Body of pancreas (tissue), 4 donors: ENCODE data around the gene NEK10. TPM values are rescaled to one million over a fixed set of nuclear protein-coding genes. Genes with fewer than 3 reads are reported as not detected.
"Not testable (repeated sequence)": the region's sequence is repeated elsewhere in the genome, so short reads cannot be mapped to it uniquely, and the experiment has no call there.

Experiments used
- ATAC-seq: fragments of 150-250 bp; one replicate; pipeline ENCODE4 v1.9.1; 2016
- DNase-seq, 4 donors: peaks; one replicate each; pipeline ENCODE4 v3.0.0-alpha.2; 2019
- H3K27ac ChIP-seq, 4 donors: fragments of 200-600 bp; sonication (generic); 1 replicate in 3 of 4; 2 replicates in 1 of 4; pipeline versions ENCODE4 v1.5.1 to v1.6.1; 2016 to 2019; ENCODE audit warnings: mild to moderate bottlenecking in 1 of 4, mixed read lengths in 1 of 4, moderate library complexity in 1 of 4
- H3K27me3 ChIP-seq, 2 donors: fragments of 200-600 bp; sonication (generic); one replicate each; pipeline ENCODE4 v1.6.0; 2016; ENCODE audit warnings: mild to moderate bottlenecking in 1 of 2
- H3K36me3 ChIP-seq, 2 donors: fragments of 200-600 bp; sonication (generic); replicated peaks in 1 of 2; 2 replicates each; pipeline ENCODE4 v1.5.1; 2016; ENCODE audit warnings: low read depth in 2 of 2; ENCODE audit not compliant: insufficient read depth in 1 of 2
- H3K4me1 ChIP-seq: fragments of 200-600 bp; sonication (generic); one replicate; pipeline ENCODE4 v1.6.0; 2016
- H3K4me3 ChIP-seq, 2 donors: fragments of 200-600 bp; sonication (generic); 1 replicate in 1 of 2; 2 replicates in 1 of 2; pipeline ENCODE4 v1.5.1; 2016 to 2019
- H3K9me3 ChIP-seq, 3 donors: fragments of 200-600 bp; sonication (generic); 1 replicate in 2 of 3; 2 replicates in 1 of 3; pipeline ENCODE4 v1.5.1; 2016
- CTCF ChIP-seq, 7 experiments: fragments of 450-650 bp in 4 of 7; fragments of 200-600 bp in 3 of 7; sonication (generic) in 3 of 7; IDR thresholded peaks; one replicate each; pipeline ENCODE4 v1.5.1; 2016 to 2019; ENCODE audit warnings: antibody characterized with exemption in 7 of 7
- POLR2A ChIP-seq, 3 donors: fragments of 450-650 bp; IDR thresholded peaks; one replicate each; pipeline ENCODE4 v1.6.1; 2016; ENCODE audit warnings: antibody characterized with exemption in 3 of 3, mild to moderate bottlenecking in 2 of 3
- WGBS, 2 donors: methylation state at CpG; one replicate each; pipeline ENCODE4 v1.1.5; 2017; 5-methylcytosine and 5-hydroxymethylcytosine counted together
- intact Hi-C: fragments of 100-400 bp; cut with DNase I; formaldehyde crosslinking; loops from one replicate; pipeline ENCODE4 v1.15.1; 2023
- total RNA-seq, 2 donors: library from RNA; depleted of rRNA; stranded (reverse); fragments of >200 nt; gene quantifications; one replicate each; pipeline ENCODE4 v1.1.0, GENCODE V29; 2016

NEK10 gene
- under 1 TPM; 0.33 to 0.78 TPM for total RNA-seq

- no peaks in the 10 kb centered on the region for H3K9me3 ChIP-seq
- no peak within 1 kb of the TSS for H3K27ac ChIP-seq
- intact Hi-C loops = no loop called here
- H3K4me1 ChIP-seq = peaks cover 11% of the 10 kb centered on the region
- peak; percentile 89 to 94 (median 93) for DNase-seq
- WGBS, 2 donors = 1 to 4% methylated on average over 30 to 48 of the region's 48 CpGs
- H3K4me3 ChIP-seq = peak within 1 kb of the TSS; percentile 36 to 70
- H3K27me3 ChIP-seq = no peaks in the 10 kb centered on the region
- TF ChIP-seq POLR2A (IDR thresholded peaks at IDR 0.05) (no peak), CTCF (IDR thresholded peaks at IDR 0.05) (peak in 1 of 7 experiments; percentile 17)
- ATAC-seq = peak; percentile 100
- H3K36me3 ChIP-seq = no peaks in the 10 kb centered on the region
These were observed at the start of gene NEK10 for GRCh38 chr3:27368831-27369607. NEK10 (minus strand) TSS chr3:27369383; CDS start chr3:27352882, 16,501 bp downstream.

- ATAC-seq = no peak
- TF ChIP-seq CTCF (IDR thresholded peaks at IDR 0.05) (no peak), POLR2A (IDR thresholded peaks at IDR 0.05) (no peak)
- no peaks in the 10 kb centered on the region for H3K4me1 ChIP-seq
- 69 to 79% methylated on average over 1 of the region's 1 CpG for WGBS, 2 donors
- no peaks in the 10 kb centered on the region for H3K27me3 ChIP-seq
- H3K9me3 ChIP-seq = no peaks in the 10 kb centered on the region
- H3K4me3 ChIP-seq = no peak overlapping the region
- no peak overlapping the region for H3K27ac ChIP-seq
- DNase-seq = no peak
- intact Hi-C loops = no loop called here
- peaks cover 0 to 3% of the 10 kb centered on the region in 2 donors for H3K36me3 ChIP-seq
These were observed 46.0 kb upstream of the NEK10 start for GRCh38 chr3:27415202-27415601.

- Histone ChIP-seq H3K27me3 (no peaks in the 10 kb centered on the region), H3K9me3 (no peaks in the 10 kb centered on the region), H3K36me3 (no peaks in the 10 kb centered on the region), H3K27ac (no peak overlapping the region), H3K4me1 (no peaks in the 10 kb centered on the region), H3K4me3 (no peak overlapping the region)
- intact Hi-C loops = no loop called here
- DNase-seq = no peak
- ATAC-seq = no peak
- WGBS, 2 donors = 43 to 55% methylated on average over 3 of the region's 3 CpGs
- TF ChIP-seq POLR2A (IDR thresholded peaks at IDR 0.05) (no peak), CTCF (IDR thresholded peaks at IDR 0.05) (no peak)
These were observed 23.9 kb upstream of the NEK10 start for GRCh38 chr3:27392950-27393679.

GRCh38 chr3:27392414-27392813 lies 23.2 kb upstream of the NEK10 start:
- H3K9me3 ChIP-seq, DNase-seq, H3K4me3 ChIP-seq, H3K27ac ChIP-seq, H3K4me1 ChIP-seq, intact Hi-C loops, ATAC-seq, H3K36me3 ChIP-seq, H3K27me3 ChIP-seq: not testable (repeated sequence)
- 90 to 91% methylated on average over 10 of the region's 10 CpGs for WGBS, 2 donors

- DNase-seq (no peak), ATAC-seq (no peak)
- H3K4me1 ChIP-seq = no peaks in the 10 kb centered on the region
- no peak overlapping the region for H3K27ac ChIP-seq
- no peaks in the 10 kb centered on the region for H3K27me3 ChIP-seq
- no peak for TF ChIP-seq CTCF (IDR thresholded peaks at IDR 0.05)
- no peak for TF ChIP-seq POLR2A (IDR thresholded peaks at IDR 0.05)
- no peaks in the 10 kb centered on the region for H3K9me3 ChIP-seq
- WGBS, 2 donors = 94 to 97% methylated on average over 1 of the region's 1 CpG
- H3K36me3 ChIP-seq = no peaks in the 10 kb centered on the region
- no peak overlapping the region for H3K4me3 ChIP-seq
- intact Hi-C loops = no loop called here
These were observed 22.6 kb upstream of the NEK10 start for GRCh38 chr3:27391796-27392195.
